Dendritic cell treated with granulocyte-macrophage colony-stimulating factor and Interleukin-4, amounts not matched to agents 40 ng/mL and 50 ng/mL, for 4 days (primary cell): ENCODE data around the gene GDF3.
"Not testable (repeated sequence)": the region's sequence is repeated elsewhere in the genome, so short reads cannot be mapped to it uniquely, and the experiment has no call there.

Experiments used
- H3K27ac Mint-ChIP-seq: one replicate; pipeline ENCODE4 v1.8.0; 2022; ENCODE audit warnings: mild to moderate bottlenecking, mixed read lengths
- H3K27me3 Mint-ChIP-seq: one replicate; pipeline ENCODE4 v1.8.0; 2022; ENCODE audit warnings: mild to moderate bottlenecking, mixed read lengths
- H3K36me3 Mint-ChIP-seq: one replicate; pipeline ENCODE4 v1.8.0; 2022; ENCODE audit warnings: low read depth, mixed read lengths
- H3K4me1 Mint-ChIP-seq: one replicate; pipeline ENCODE4 v1.8.0; 2022; ENCODE audit warnings: low read depth, mixed read lengths
- H3K4me3 Mint-ChIP-seq: one replicate; pipeline ENCODE4 v1.8.0; 2022; ENCODE audit warnings: mild to moderate bottlenecking, moderate library complexity, mixed read lengths
- H3K9me3 Mint-ChIP-seq: one replicate; pipeline ENCODE4 v1.8.0; 2022; ENCODE audit warnings: mixed read lengths
- intact Hi-C: fragments of 100-400 bp; cut with micrococcal nuclease; formaldehyde crosslinking; loops from one replicate; pipeline ENCODE4 v1.15.0; 2022

GDF3 gene

DNA sequence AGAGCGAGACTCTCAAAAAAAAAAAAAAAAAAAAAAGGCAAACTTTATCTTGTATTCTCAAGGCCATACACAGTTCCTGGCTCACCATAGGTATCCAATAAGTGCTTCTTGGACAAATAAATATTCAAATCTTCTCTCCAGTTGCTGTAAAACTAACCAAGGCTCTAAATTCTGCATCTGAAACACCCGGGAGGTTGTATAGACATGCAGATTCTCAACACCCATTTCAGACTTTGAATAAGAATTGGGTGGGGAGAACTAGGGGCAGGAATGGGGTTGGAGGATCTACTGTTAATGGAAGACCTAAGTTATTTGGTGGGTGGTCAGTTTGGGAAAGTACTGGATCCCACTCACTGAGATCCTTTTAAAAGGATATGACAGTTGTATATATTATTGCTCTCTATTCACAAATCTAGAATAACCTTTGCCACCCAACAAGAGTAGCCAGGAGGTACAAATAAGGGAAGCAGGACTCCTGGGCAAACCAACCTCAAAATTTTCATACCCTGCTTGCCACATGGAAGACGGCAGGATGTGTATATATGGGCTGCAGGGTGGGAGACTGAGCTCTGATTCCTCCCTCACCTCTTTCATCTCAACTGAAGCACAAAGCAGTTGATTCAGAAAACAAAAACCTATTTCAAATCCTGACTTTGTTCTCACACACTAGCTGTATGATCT is 879 bp downstream of the GDF3 start:
- no peaks in the 10 kb centered on the region for H3K9me3 Mint-ChIP-seq
- no peak overlapping the region for H3K27ac Mint-ChIP-seq
- peaks cover 22% of the 10 kb centered on the region for H3K4me1 Mint-ChIP-seq
- peaks cover 14% of the 10 kb centered on the region for H3K27me3 Mint-ChIP-seq
- H3K36me3 Mint-ChIP-seq = no peaks in the 10 kb centered on the region
- intact Hi-C loops = no loop called here
- H3K4me3 Mint-ChIP-seq = no peak overlapping the region

DNA sequence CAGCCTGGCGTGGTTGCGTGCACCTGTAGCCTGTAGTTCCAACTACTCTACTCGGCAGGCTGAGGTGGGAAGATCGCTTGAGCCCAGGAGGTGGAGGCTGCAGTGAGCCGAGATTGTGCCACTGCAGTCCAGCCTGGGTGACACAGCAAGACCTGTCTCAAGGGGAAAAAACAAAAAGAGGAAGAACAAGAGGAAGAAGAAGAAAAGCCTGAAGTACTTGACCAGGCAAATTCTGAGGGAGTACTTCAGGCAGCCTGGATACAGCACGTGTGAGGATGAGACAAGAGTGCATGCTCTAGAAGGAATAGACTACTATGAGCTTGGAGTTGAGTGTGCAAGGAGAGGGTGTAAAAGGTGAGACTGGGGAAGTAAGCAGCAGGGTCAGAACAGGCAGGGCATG is 1.8 kb downstream of the GDF3 start:
- Mint-ChIP-seq H3K27me3 (peaks cover 14% of the 10 kb centered on the region), H3K9me3 (no peaks in the 10 kb centered on the region), H3K36me3 (no peaks in the 10 kb centered on the region), H3K4me3 (no peak overlapping the region), H3K27ac (no peak overlapping the region), H3K4me1 (peaks cover 22% of the 10 kb centered on the region)
- intact Hi-C loops = no loop called here

DNA sequence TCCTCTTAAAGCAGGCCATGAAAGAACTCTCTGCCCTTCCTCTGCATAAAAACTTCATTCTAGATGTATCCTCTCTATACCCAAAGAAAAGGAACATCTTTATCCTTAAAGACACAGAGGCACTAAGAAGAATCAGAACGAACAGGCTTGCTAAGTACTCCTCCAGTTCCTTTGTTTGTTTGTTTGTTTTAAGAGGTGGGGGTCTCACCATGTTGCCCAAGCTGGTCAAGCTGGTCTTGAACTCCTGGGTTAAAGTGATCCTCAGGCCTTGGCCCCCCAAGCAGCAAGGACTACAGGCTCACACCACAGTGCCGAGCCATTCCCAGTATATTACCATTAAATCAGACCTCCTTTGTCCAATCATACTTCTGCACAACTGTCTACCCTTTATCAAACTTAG is 14.0 kb downstream of the GDF3 start:
- Mint-ChIP-seq H3K27ac (no peak overlapping the region), H3K4me3 (no peak overlapping the region), H3K4me1 (peaks cover 9% of the 10 kb centered on the region), H3K27me3 (no peaks in the 10 kb centered on the region), H3K36me3 (no peaks in the 10 kb centered on the region), H3K9me3 (no peaks in the 10 kb centered on the region)
- intact Hi-C loops = no loop called here

DNA sequence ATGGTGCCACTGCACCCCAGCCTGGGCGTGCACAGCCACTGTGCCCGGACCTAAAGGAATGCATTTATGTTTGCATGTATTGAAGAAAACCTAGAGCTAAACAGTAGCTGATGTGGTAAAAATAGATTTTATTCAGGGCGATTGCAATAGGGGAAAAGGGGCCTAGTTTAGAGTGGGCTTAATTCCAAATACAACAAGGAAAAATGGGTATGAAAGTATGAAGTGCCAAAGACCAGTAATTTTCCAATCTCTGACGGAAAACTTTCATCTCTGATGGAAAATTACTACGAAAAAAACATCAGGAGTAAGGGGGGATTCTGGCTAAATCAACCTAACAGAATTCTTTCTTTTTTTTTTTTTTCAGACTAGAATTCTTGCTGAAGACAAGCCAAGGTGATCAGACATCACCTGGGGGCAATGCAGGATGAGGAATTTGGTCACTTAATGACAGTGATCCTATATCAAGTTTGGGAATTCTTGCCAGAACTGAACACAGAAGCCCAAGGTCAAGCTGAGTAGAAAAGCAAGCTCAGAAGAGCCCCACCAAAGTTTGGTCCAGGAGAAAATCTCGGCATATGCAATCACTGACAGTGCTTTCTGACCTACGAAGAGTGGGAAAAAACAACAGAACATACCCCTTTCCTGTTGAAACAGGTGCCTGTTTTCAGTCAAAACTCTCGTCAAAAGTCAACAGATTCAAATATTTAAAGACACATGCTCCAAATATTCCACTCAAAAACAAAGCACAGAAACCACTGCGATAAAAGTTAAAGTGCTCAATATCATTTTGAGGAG is 16.1 kb downstream of the GDF3 start:
- H3K4me3 Mint-ChIP-seq = no peak overlapping the region
- H3K4me1 Mint-ChIP-seq = peaks cover 17% of the 10 kb centered on the region
- H3K36me3 Mint-ChIP-seq = no peaks in the 10 kb centered on the region
- H3K9me3 Mint-ChIP-seq = no peaks in the 10 kb centered on the region
- no peak overlapping the region for H3K27ac Mint-ChIP-seq
- intact Hi-C loops = no loop called here
- H3K27me3 Mint-ChIP-seq = no peaks in the 10 kb centered on the region

DNA sequence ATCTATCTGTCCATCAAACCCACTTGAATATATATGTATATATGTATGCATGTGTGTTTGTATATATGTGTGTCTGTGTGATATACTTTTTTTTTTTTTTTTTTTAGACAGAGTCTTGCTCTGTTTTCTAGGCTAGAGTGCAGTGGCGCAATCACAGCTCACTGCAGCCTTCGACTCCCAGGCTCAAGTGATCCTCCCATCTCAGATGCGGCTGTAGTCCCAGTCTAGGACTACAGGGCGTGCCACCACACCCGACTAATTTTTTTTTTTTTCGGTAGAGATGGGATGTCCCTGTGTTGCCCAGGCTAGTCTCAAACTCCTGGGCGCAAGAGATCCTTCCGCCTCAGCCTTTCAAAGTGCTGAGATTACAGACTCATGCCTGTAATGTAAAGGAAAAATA is 16.8 kb downstream of the GDF3 start:
- Mint-ChIP-seq H3K27me3 (no peaks in the 10 kb centered on the region), H3K9me3 (no peaks in the 10 kb centered on the region), H3K36me3 (no peaks in the 10 kb centered on the region), H3K27ac (no peak overlapping the region), H3K4me3 (no peak overlapping the region), H3K4me1 (peaks cover 17% of the 10 kb centered on the region)
- intact Hi-C loops = no loop called here

DNA sequence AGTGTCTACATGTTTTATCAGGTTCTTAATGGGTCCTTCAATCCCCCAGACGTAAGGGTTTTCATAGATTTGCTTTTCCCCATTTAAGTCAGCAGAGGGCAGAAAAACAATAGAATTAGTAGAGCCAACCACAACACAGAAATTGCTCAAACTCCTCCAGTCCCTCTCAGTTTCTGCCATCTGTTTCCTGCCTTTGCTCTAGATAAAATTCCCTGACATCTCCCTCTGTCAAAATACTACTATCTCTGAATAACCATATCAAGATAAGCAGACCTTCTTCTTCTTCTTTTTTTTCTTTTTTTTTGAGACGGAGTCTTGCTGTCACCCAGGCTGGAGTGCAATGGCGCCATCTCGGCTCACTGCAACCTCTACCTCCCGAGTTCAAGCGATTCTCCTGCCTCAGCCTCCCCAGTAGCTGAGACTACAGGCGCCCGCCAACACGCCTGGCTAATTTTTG is 18.1 kb downstream of the GDF3 start:
- peak overlapping the region; percentile 64 for H3K4me3 Mint-ChIP-seq
- H3K9me3 Mint-ChIP-seq, H3K36me3 Mint-ChIP-seq, H3K27ac Mint-ChIP-seq, H3K27me3 Mint-ChIP-seq: not testable (repeated sequence)
- peaks cover 17% of the 10 kb centered on the region for H3K4me1 Mint-ChIP-seq
- intact Hi-C loops = loop anchor here (1.0 kb wide), 1 partner anchor 130 kb away; no protein-coding TSS in a partner anchor

DNA sequence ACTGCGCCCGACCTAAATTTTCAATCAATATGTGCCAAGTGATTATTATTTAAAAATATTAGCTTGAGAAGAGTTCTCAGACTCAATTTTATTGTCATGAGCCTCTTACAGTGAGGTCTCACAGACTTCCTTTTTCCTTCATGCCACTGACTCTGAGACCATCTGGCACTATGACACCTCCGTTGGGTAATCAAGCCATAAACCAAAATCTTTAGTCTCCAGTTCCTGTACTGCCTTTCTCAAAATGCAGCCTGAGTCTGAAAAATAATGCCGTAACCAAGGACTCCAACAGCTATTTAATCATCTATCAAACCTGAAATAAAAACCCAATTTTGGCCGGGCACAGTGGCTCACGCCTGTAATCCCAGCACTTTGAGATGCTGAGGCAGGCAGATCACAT is 20.1 kb downstream of the GDF3 start:
- H3K27ac Mint-ChIP-seq, H3K4me3 Mint-ChIP-seq, H3K9me3 Mint-ChIP-seq, H3K36me3 Mint-ChIP-seq, H3K27me3 Mint-ChIP-seq, intact Hi-C loops: not testable (repeated sequence)
- H3K4me1 Mint-ChIP-seq = peaks cover 17% of the 10 kb centered on the region

DNA sequence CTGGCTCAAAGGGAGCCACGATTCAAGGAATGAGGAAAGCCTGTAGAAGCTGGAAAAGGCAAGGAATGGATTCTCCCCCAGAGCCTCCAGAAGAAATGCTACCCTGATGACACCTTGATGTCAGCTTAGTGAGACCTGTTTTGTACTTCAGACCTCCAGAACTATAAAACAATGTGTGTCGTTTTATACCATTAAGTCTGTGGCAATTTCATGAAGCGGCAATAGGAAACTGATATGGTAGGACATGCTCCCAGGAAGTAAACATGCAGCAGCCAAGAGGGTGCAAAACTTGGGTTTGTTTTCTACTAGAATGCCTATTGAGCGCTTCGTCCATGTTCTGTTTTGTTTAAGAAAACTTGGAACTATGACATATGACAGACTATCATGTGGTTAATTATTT is 27.4 kb downstream of the GDF3 start:
- H3K36me3 Mint-ChIP-seq = no peaks in the 10 kb centered on the region
- intact Hi-C loops = no loop called here
- peaks cover 5% of the 10 kb centered on the region for H3K4me1 Mint-ChIP-seq
- H3K4me3 Mint-ChIP-seq = no peak overlapping the region
- no peaks in the 10 kb centered on the region for H3K9me3 Mint-ChIP-seq
- H3K27me3 Mint-ChIP-seq = no peaks in the 10 kb centered on the region
- no peak overlapping the region for H3K27ac Mint-ChIP-seq

DNA sequence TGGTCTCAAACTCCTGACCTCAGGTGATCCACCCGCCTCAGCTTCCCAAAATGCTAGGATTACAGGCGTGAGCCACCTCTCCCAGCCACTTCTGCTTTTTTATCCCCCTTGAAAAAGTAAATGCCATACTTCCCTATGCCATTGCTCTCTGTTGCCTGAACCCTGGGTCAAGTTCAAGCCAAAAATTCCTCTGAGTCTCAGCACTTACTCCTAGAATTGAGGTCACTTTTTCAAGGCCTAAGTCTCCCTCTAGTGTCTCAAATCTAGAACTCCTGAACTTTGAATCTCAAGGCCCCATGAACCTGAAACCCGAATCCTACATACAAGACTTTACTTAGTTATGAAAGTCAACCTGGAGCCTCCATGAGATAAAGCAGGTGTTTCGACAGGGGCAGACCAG is 28.4 kb downstream of the GDF3 start:
- Mint-ChIP-seq H3K27ac (no peak overlapping the region), H3K9me3 (no peaks in the 10 kb centered on the region), H3K4me1 (peaks cover 5% of the 10 kb centered on the region), H3K36me3 (no peaks in the 10 kb centered on the region), H3K27me3 (no peaks in the 10 kb centered on the region), H3K4me3 (no peak overlapping the region)
- intact Hi-C loops = no loop called here

DNA sequence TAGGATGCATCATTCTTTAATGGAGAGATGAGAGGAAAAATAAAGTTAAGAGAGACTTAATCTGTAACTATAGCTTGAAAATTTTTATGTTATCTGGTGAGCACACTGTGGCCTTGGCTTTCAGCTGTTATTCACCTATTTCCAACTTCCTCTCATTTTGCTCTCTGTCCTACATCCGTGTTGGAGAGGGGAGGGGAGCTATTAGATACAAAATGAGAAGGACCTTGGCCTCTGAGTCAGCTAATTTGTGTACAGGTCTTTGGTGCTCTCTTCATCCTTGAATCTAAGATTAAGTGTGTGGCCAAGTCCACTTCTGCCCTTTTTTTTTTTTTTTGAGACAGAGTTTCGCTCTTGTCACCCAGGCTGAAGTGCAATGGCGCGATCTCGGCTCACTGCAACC is 29.0 kb downstream of the GDF3 start:
- no peak overlapping the region for H3K4me3 Mint-ChIP-seq
- no peak overlapping the region for H3K27ac Mint-ChIP-seq
- no peaks in the 10 kb centered on the region for H3K9me3 Mint-ChIP-seq
- peaks cover 5% of the 10 kb centered on the region for H3K4me1 Mint-ChIP-seq
- intact Hi-C loops = no loop called here
- H3K36me3 Mint-ChIP-seq = no peaks in the 10 kb centered on the region
- no peaks in the 10 kb centered on the region for H3K27me3 Mint-ChIP-seq

DNA sequence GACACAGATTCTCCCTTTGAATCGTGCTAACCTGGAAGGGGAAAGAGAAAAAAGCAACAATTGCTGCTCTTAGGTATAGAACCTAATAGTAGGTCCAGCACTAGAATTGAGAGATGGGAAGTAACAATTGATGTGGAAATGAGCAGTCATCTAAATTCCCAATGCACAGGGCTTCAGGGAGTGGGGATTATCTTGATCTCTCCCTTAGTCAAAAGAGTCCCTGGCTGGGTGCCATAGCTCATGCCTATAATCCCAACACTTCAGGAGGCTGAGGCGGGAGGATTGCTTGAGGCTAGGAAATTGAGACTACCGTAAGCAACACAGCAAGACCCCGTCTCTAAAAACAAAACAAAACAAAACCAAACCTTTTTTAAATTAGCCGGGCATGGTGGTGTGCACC is 33.8 kb downstream of the GDF3 start:
- Mint-ChIP-seq H3K4me3 (no peak overlapping the region), H3K9me3 (no peaks in the 10 kb centered on the region), H3K27me3 (peaks cover 4% of the 10 kb centered on the region), H3K36me3 (no peaks in the 10 kb centered on the region), H3K4me1 (no peaks in the 10 kb centered on the region), H3K27ac (no peak overlapping the region)
- intact Hi-C loops = no loop called here

DNA sequence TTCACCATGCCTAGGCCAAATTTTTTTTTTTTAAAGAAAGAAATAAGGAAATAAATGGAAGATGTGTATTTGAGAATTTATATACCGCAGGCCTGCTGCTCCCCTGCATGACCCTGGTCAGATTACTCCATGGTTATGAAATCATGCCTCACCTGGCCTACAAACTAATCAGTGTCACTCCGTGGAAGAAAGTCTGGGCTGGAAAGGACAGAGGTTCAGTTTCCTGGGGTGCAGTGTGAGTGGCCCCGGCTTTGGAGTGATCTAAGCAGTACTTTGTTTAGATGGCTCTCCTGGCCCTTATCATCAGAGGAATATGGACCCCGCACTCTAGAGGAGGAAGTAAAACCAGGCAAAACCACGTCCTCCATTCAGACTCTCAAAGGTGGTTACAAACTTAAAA is 39.5 kb downstream of the GDF3 start:
- H3K9me3 Mint-ChIP-seq = no peaks in the 10 kb centered on the region
- intact Hi-C loops = no loop called here
- H3K4me3 Mint-ChIP-seq = no peak overlapping the region
- no peaks in the 10 kb centered on the region for H3K36me3 Mint-ChIP-seq
- peaks cover 4% of the 10 kb centered on the region for H3K27me3 Mint-ChIP-seq
- no peaks in the 10 kb centered on the region for H3K4me1 Mint-ChIP-seq
- no peak overlapping the region for H3K27ac Mint-ChIP-seq

DNA sequence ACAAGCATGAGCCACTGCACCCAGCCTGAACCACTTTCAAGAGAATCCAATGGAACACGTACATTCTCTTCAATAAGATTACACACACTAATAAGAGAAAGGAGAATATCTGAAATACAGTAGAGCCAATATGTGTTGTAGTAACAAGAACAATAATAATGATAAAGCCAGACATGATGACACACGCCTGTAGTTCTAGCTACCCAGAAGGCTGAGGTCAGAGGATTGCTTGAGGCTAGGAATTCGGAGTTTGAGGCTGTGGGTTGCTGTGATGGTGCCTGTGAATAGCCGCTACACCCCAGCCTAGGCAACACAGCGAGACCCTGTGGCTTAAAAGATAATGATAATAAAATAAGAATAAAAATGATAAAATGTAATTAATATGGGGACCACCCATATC is 45.5 kb downstream of the GDF3 start:
- intact Hi-C loops = no loop called here
- Mint-ChIP-seq H3K27me3 (no peaks in the 10 kb centered on the region), H3K4me1 (peaks cover 12% of the 10 kb centered on the region), H3K36me3 (no peaks in the 10 kb centered on the region), H3K9me3 (no peaks in the 10 kb centered on the region), H3K27ac (no peak overlapping the region), H3K4me3 (no peak overlapping the region)

DNA sequence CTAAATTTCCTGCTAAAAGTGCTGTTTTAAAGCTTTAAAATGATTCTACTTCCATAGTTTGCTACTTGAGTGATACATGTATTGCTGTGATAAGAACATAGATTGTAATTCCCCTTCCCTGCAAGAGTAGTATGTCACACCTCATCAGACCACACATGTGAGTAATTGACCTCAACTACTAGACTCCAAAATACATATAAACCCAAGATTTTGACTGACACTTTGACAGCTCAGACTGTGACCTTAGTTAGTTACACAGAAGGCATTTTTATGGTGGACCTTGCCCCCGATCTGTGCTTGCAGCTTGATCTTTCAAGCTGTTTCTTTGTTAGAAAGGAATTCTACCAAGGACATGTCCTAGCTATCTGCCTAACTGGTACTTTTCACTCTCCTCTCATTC is 48.5 kb downstream of the GDF3 start:
- Mint-ChIP-seq H3K4me1 (peaks cover 19% of the 10 kb centered on the region), H3K4me3 (no peak overlapping the region), H3K9me3 (no peaks in the 10 kb centered on the region), H3K27ac (no peak overlapping the region), H3K27me3 (no peaks in the 10 kb centered on the region), H3K36me3 (no peaks in the 10 kb centered on the region)
- intact Hi-C loops = no loop called here

DNA sequence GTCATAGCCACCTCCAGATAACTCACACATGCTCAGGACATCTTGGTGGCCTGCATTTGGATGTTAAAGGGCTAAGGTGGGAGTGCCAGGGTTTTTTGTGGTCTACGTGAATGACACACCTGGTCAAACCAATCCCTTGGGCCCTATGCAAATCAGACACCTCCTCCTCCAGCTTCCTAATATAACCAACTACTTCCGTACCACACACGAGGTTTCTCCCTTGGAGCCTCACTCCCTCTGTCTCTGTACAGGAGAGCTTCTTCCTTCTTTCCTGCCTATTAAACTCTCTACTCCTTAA is 49.4 kb downstream of the GDF3 start:
- Mint-ChIP-seq H3K4me3 (no peak overlapping the region), H3K4me1 (peaks cover 19% of the 10 kb centered on the region), H3K36me3 (no peaks in the 10 kb centered on the region), H3K27ac (peak overlapping the region; percentile 66), H3K9me3 (no peaks in the 10 kb centered on the region), H3K27me3 (no peaks in the 10 kb centered on the region)
- intact Hi-C loops = no loop called here
